HEK293 (cell line): ENCODE results near the gene SLC26A1.

ENCODE experiments used
- CTCF ChIP-seq: fragments of 450-650 bp; formaldehyde crosslinking; IDR thresholded peaks from 2 replicates; pipeline ENCODE4 v1.5.1; 2016; ENCODE audit warnings: missing biosample characterization, missing genetic modification characterization
- HOXA7 ChIP-seq: sonication (generic); formaldehyde crosslinking; IDR thresholded peaks from 2 replicates; pipeline ENCODE4 v1.8.1; 2022; ENCODE audit warnings: missing genetic modification reagents, borderline replicate concordance
- KLF16 ChIP-seq: fragments of 450-650 bp; formaldehyde crosslinking; IDR thresholded peaks from 2 replicates; pipeline ENCODE4 v1.5.1; 2017; ENCODE audit warnings: missing biosample characterization, missing genetic modification characterization
- PRDM6 ChIP-seq: fragments of 450-650 bp; formaldehyde crosslinking; IDR thresholded peaks from 2 replicates; pipeline ENCODE4 v1.5.1; 2017; ENCODE audit warnings: missing biosample characterization, missing genetic modification characterization
- SP7 ChIP-seq: fragments of 450-650 bp; formaldehyde crosslinking; IDR thresholded peaks from 2 replicates; pipeline ENCODE4 v1.5.1; 2016; ENCODE audit warnings: missing biosample characterization, missing genetic modification characterization
- ZBTB1 ChIP-seq: fragments of 450-650 bp; formaldehyde crosslinking; IDR thresholded peaks from 2 replicates; pipeline ENCODE4 v1.5.1; 2016; ENCODE audit warnings: missing biosample characterization, missing genetic modification characterization
- ZNF121 ChIP-seq: fragments of 450-650 bp; formaldehyde crosslinking; IDR thresholded peaks from 2 replicates; pipeline ENCODE4 v1.5.1; 2016; ENCODE audit warnings: missing biosample characterization, missing genetic modification characterization
- ZNF155 ChIP-seq: fragments of 450-650 bp; formaldehyde crosslinking; IDR thresholded peaks from 2 replicates; pipeline ENCODE4 v1.5.1; 2016; ENCODE audit warnings: missing biosample characterization, missing genetic modification characterization
- ZNF2 ChIP-seq: fragments of 450-650 bp; formaldehyde crosslinking; IDR thresholded peaks from 2 replicates; pipeline ENCODE4 v1.5.1; 2016; ENCODE audit warnings: missing biosample characterization, missing genetic modification characterization
- ZNF449 ChIP-seq: fragments of 450-650 bp; formaldehyde crosslinking; IDR thresholded peaks from 2 replicates; pipeline ENCODE4 v1.5.1; 2017; ENCODE audit warnings: missing biosample characterization, mild to moderate bottlenecking, missing genetic modification characterization, moderate library complexity
- ZNF530 ChIP-seq: fragments of 450-650 bp; formaldehyde crosslinking; IDR thresholded peaks from 2 replicates; pipeline ENCODE4 v1.5.1; 2016; ENCODE audit warnings: low read depth, missing biosample characterization, missing genetic modification characterization

- TF ChIP-seq CTCF (no peak), KLF16 (tag by site-specific recombination) (no peak), ZNF530 (tag by site-specific recombination) (no peak), HOXA7 (CRISPR knock-in tag) (no peak), SP7 (tag by site-specific recombination) (no peak), ZNF449 (tag by site-specific recombination) (no peak), ZNF121 (tag by site-specific recombination) (no peak), ZNF2 (tag by site-specific recombination) (no peak), ZNF155 (tag by site-specific recombination) (no peak), ZBTB1 (tag by site-specific recombination) (no peak), PRDM6 (tag by site-specific recombination) (no peak)
These were observed 25.0 kb downstream of the SLC26A1 start for GRCh38 chr4:968221-968620.
